GM23338 (cell line): ENCODE data around the gene KCNK15.

ENCODE experiments used
- EZH2 ChIP-seq: fragments of 200-600 bp; sonication (generic); IDR thresholded peaks from one replicate; pipeline ENCODE4 v1.8.0; 2017; ENCODE audit warnings: antibody characterized with exemption, mild to moderate bottlenecking, low read depth; ENCODE audit not compliant: unreplicated experiment
- EZH2phosphoT487 ChIP-seq: fragments of 200-600 bp; sonication (generic); IDR thresholded peaks from one replicate; pipeline ENCODE4 v1.8.1; 2018; ENCODE audit warnings: antibody characterized with exemption; ENCODE audit not compliant: unreplicated experiment
- JUNB ChIP-seq: IDR thresholded peaks from one replicate; pipeline ENCODE4 v1.6.1; 2016; ENCODE audit warnings: antibody characterized with exemption; ENCODE audit not compliant: unreplicated experiment
- POLR2AphosphoS5 ChIP-seq: IDR thresholded peaks from 2 replicates; pipeline ENCODE4 v1.6.1; 2016; ENCODE audit warnings: antibody characterized with exemption, low read depth
- REST ChIP-seq: IDR thresholded peaks from one replicate; pipeline ENCODE4 v1.6.1; 2018; ENCODE audit warnings: antibody characterized with exemption; ENCODE audit not compliant: unreplicated experiment
- TF ChIP-seq, protein P1 (sequence below), 2 experiments: fragments of 200-600 bp in 1 of 2; sonication (generic) in 1 of 2; conservative IDR thresholded peaks; 2 replicates each; pipeline versions ENCODE4 v1.5.1 to v1.6.1; 2016 to 2017; ENCODE audit warnings: antibody characterized with exemption in 2 of 2, low read depth in 2 of 2, mild to moderate bottlenecking in 2 of 2, moderate library complexity in 1 of 2

GRCh38 chr20:44747166-44748004 is 1.7 kb downstream of the KCNK15 start:
- TF ChIP-seq EZH2: no peak
- TF ChIP-seq, protein P1, sequence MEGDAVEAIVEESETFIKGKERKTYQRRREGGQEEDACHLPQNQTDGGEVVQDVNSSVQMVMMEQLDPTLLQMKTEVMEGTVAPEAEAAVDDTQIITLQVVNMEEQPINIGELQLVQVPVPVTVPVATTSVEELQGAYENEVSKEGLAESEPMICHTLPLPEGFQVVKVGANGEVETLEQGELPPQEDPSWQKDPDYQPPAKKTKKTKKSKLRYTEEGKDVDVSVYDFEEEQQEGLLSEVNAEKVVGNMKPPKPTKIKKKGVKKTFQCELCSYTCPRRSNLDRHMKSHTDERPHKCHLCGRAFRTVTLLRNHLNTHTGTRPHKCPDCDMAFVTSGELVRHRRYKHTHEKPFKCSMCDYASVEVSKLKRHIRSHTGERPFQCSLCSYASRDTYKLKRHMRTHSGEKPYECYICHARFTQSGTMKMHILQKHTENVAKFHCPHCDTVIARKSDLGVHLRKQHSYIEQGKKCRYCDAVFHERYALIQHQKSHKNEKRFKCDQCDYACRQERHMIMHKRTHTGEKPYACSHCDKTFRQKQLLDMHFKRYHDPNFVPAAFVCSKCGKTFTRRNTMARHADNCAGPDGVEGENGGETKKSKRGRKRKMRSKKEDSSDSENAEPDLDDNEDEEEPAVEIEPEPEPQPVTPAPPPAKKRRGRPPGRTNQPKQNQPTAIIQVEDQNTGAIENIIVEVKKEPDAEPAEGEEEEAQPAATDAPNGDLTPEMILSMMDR (conservative IDR thresholded peaks at IDR 0.05; ENCODE audit: low read depth in 2 of 2): peak; percentile 81 to 86
- no peak for TF ChIP-seq EZH2phosphoT487
- no peak for TF ChIP-seq JUNB
- no peak for TF ChIP-seq REST
- TF ChIP-seq POLR2AphosphoS5: no peak
